OCI-LY1 (cell line): Measurements from ENCODE around the gene CNOT8.

Source experiments
- H2AFZ ChIP-seq: fragments of 200-600 bp; sonication (generic), shearing (Covaris generic); 2 replicates; pipeline ENCODE4 v1.6.0; 2014; ENCODE audit warnings: antibody characterized with exemption, mild to moderate bottlenecking, low read length
- H3F3A ChIP-seq: fragments of 200-600 bp; sonication (generic), shearing (Covaris generic); 2 replicates; pipeline ENCODE4 v1.6.0; 2014; ENCODE audit warnings: mild to moderate bottlenecking, antibody characterized with exemption, low read length, moderate library complexity; ENCODE audit not compliant: insufficient read depth
- H3K27ac ChIP-seq: fragments of 200-600 bp; sonication (generic); 2 replicates; pipeline ENCODE4 v1.5.1; 2014; ENCODE audit warnings: low read length, mixed run types, mild to moderate bottlenecking, low read depth; ENCODE audit not compliant: poor library complexity, severe bottlenecking
- H3K27me3 ChIP-seq: fragments of 200-600 bp; sonication (generic); 2 replicates; pipeline ENCODE4 v1.6.0; 2014; ENCODE audit warnings: antibody characterized with exemption, mild to moderate bottlenecking, low read length, moderate library complexity; ENCODE audit not compliant: insufficient read depth
- H3K36me3 ChIP-seq: fragments of 200-600 bp; sonication (generic); 2 replicates; pipeline ENCODE4 v1.6.1; 2014; ENCODE audit warnings: mild to moderate bottlenecking, antibody characterized with exemption, low read length, moderate library complexity, mixed read lengths; ENCODE audit not compliant: insufficient read depth
- H3K4me1 ChIP-seq: fragments of 200-600 bp; sonication (generic); 2 replicates; pipeline ENCODE4 v1.5.1; 2014; ENCODE audit warnings: mild to moderate bottlenecking, low read length, moderate library complexity; ENCODE audit not compliant: insufficient read depth, severe bottlenecking
- H3K4me2 ChIP-seq: fragments of 200-600 bp; sonication (generic), shearing (Covaris generic); 2 replicates; pipeline ENCODE4 v1.6.1; 2014; ENCODE audit warnings: low read length
- H3K4me3 ChIP-seq: fragments of 200-600 bp; sonication (generic); 2 replicates; pipeline ENCODE4 v1.5.1; 2014; ENCODE audit warnings: low read length, low read depth, mild to moderate bottlenecking, mixed read lengths; ENCODE audit not compliant: poor library complexity, severe bottlenecking
- H3K79me2 ChIP-seq: fragments of 200-600 bp; shearing (Covaris generic); 2 replicates; pipeline ENCODE4 v1.6.1; 2016; ENCODE audit warnings: mixed run types, low read length, mixed read lengths; ENCODE audit not compliant: insufficient read depth
- H3K9ac ChIP-seq: fragments of 200-600 bp; sonication (generic), shearing (Covaris generic); 2 replicates; pipeline ENCODE4 v1.6.1; 2014; ENCODE audit warnings: mild to moderate bottlenecking, low read length, mixed read lengths
- H3K9me2 ChIP-seq: fragments of 200-600 bp; sonication (generic), shearing (Covaris generic); 2 replicates; pipeline ENCODE4 v1.6.1; 2014; ENCODE audit warnings: low read depth, mild to moderate bottlenecking, low read length, mixed read lengths
- H3K9me3 ChIP-seq: fragments of 200-600 bp; shearing (Covaris generic); 2 replicates; pipeline ENCODE4 v1.6.1; 2014; ENCODE audit warnings: low read length, mixed read lengths
- H4K20me1 ChIP-seq: fragments of 200-600 bp; sonication (generic), shearing (Covaris generic); 2 replicates; pipeline ENCODE4 v1.6.0; 2016; ENCODE audit warnings: mild to moderate bottlenecking, low read length; ENCODE audit not compliant: insufficient read depth
- EZH2 ChIP-seq: fragments of 200-600 bp; sonication (generic), shearing (Covaris generic); IDR thresholded peaks from 2 replicates; pipeline ENCODE4 v1.8.0; 2017; ENCODE audit warnings: borderline replicate concordance, mixed run types, mild to moderate bottlenecking, antibody characterized with exemption, low read length, moderate library complexity, mixed read lengths
- TF ChIP-seq, protein P1 (sequence below): fragments of 200-600 bp; sonication (generic), shearing (Covaris generic); IDR thresholded peaks from 2 replicates; pipeline ENCODE4 v1.5.1; 2017; ENCODE audit warnings: mild to moderate bottlenecking, antibody characterized with exemption, low read length, moderate library complexity, mixed read lengths

CNOT8 gene

DNA sequence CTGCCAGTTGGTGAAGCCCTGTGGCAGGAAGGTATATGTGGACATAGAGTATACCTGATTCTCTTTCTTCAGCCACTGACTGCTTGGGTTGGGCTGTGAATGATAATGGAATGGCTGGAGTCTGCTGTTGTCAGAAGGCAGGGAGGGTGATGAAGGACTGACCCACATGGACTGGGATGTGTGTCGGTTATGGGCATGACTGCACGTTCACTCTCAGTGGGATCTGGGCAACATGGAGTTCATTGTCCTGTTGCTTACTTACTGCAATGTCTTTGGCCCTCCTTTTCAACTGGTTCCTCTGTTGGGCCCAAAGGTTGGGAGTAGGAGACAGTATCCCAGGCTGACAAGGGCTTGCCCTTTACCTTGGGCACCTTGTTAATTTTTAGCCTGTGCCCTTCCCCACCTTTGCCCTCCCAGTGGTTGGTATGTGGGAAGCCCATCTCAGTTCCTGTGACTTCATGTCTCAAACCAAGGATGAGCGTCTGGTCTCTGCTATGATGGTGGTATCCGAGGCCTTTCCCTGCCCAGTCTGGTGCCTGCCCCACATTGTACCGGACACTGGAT, 42.7 kb upstream of the CNOT8 start:
- Histone ChIP-seq H3K27ac (no peak overlapping the region), H3K9me2 (no peaks in the 10 kb centered on the region), H3K9me3 (no peaks in the 10 kb centered on the region), H3F3A (peaks cover 4% of the 10 kb centered on the region; the same call in 1 of the 2 replicates), H3K4me1 (no peaks in the 10 kb centered on the region), H3K79me2 (no peaks in the 10 kb centered on the region), H3K4me2 (no peak overlapping the region), H3K36me3 (peaks cover 91% of the 10 kb centered on the region), H2AFZ (no peak overlapping the region), H3K4me3 (no peak overlapping the region), H3K9ac (no peak overlapping the region), H4K20me1 (no peaks in the 10 kb centered on the region), H3K27me3 (no peaks in the 10 kb centered on the region)
- TF ChIP-seq, protein P1, sequence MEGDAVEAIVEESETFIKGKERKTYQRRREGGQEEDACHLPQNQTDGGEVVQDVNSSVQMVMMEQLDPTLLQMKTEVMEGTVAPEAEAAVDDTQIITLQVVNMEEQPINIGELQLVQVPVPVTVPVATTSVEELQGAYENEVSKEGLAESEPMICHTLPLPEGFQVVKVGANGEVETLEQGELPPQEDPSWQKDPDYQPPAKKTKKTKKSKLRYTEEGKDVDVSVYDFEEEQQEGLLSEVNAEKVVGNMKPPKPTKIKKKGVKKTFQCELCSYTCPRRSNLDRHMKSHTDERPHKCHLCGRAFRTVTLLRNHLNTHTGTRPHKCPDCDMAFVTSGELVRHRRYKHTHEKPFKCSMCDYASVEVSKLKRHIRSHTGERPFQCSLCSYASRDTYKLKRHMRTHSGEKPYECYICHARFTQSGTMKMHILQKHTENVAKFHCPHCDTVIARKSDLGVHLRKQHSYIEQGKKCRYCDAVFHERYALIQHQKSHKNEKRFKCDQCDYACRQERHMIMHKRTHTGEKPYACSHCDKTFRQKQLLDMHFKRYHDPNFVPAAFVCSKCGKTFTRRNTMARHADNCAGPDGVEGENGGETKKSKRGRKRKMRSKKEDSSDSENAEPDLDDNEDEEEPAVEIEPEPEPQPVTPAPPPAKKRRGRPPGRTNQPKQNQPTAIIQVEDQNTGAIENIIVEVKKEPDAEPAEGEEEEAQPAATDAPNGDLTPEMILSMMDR = no peak
- no peak for TF ChIP-seq EZH2

DNA sequence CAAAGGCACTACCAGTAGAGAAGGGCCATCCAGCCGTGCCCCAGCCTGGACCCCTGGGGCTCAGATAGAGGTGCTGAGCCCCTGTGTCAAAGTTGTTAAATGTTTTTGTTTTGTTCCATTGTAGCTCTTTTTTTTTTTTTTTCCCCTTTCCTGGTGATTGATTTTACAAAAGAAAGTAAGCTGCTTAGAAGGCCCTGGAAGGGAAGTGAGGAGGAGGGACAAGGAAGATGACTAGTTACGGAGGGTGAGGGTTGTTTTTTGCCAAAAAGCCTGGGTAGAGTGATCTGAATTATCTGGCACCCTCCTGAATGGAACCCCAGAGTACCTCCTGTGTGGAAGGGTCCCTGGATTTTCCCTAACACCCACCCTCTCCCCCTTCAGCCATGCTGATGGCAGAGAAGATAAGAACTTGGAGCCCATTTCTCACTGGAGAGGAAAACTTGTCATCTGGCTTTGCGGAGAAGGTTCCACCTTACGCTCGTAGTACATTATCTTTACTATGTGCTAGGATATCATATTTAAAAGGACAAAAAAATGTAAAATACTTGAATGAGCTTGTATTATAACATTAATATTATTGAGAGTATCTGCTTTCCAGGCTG, 41.4 kb upstream of the CNOT8 start:
- Histone ChIP-seq H3K4me2 (no peak overlapping the region), H2AFZ (no peak overlapping the region), H3K4me3 (no peak overlapping the region), H3K9ac (no peak overlapping the region), H3K4me1 (no peaks in the 10 kb centered on the region), H4K20me1 (no peaks in the 10 kb centered on the region), H3K36me3 (peaks cover 79% of the 10 kb centered on the region), H3K27ac (no peak overlapping the region), H3K79me2 (no peaks in the 10 kb centered on the region), H3K9me3 (no peaks in the 10 kb centered on the region), H3F3A (no peaks in the 10 kb centered on the region), H3K27me3 (no peaks in the 10 kb centered on the region), H3K9me2 (no peaks in the 10 kb centered on the region)
- TF ChIP-seq, protein P1 = no peak
- TF ChIP-seq EZH2 = no peak

DNA sequence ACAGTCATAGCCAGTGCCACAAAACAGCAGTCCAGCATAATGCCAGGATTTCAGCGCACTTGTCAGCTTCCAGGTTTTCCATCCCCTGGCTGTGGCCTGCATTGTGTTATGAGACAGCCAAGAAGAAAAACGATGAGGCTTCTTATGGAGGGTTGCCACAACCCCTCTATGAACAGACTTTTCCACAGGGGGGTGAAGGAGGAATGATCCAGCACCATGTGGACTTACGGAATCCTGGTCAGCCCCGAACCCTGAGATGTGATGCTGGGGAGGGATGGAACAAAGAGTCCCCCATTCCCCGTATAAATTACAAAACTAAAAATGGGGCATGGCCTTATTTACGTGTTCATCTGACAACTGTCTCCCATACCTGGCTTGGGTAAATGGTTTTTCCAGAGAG, 40.6 kb upstream of the CNOT8 start:
- no peaks in the 10 kb centered on the region for H3K4me1 ChIP-seq
- H3K9ac ChIP-seq = no peak overlapping the region
- H3K79me2 ChIP-seq = no peaks in the 10 kb centered on the region
- no peak overlapping the region for H3K4me3 ChIP-seq
- no peak overlapping the region for H3K27ac ChIP-seq
- H2AFZ ChIP-seq = no peak overlapping the region
- H4K20me1 ChIP-seq = no peaks in the 10 kb centered on the region
- TF ChIP-seq EZH2 = no peak
- TF ChIP-seq, protein P1 = no peak
- no peaks in the 10 kb centered on the region for H3K9me3 ChIP-seq
- no peaks in the 10 kb centered on the region for H3K9me2 ChIP-seq
- H3K36me3 ChIP-seq = peaks cover 80% of the 10 kb centered on the region
- H3F3A ChIP-seq = no peaks in the 10 kb centered on the region
- H3K4me2 ChIP-seq = no peak overlapping the region
- no peaks in the 10 kb centered on the region for H3K27me3 ChIP-seq
